Measurements from ENCODE around the gene ULK4.

ULK4 gene

GRCh38 chr3:41502481-41502880, 459.4 kb downstream of the ULK4 start:
- TF ChIP-seq CTCF (IDR thresholded peaks at IDR 0.05; ENCODE audit: borderline replicate concordance, control extremely low read depth, extremely low read depth, insufficient read depth, missing control alignments): no peak
- no peak for DNase-seq (ENCODE audit: low spot score)
- in situ Hi-C loops (cut with MboI; ENCODE audit: low sequenced_read_pairs, unreplicated experiment): no loop called here

GRCh38 chr3:41502023-41502422, 459.9 kb downstream of the ULK4 start:
- no peak for TF ChIP-seq CTCF (IDR thresholded peaks at IDR 0.05; ENCODE audit: borderline replicate concordance, control extremely low read depth, extremely low read depth, insufficient read depth, missing control alignments)
- DNase-seq (ENCODE audit: low spot score): no peak
- in situ Hi-C loops (cut with MboI; ENCODE audit: low sequenced_read_pairs, unreplicated experiment): no loop called here

GRCh38 chr3:41498847-41499246, 463.1 kb downstream of the ULK4 start:
- TF ChIP-seq CTCF (IDR thresholded peaks at IDR 0.05; ENCODE audit: borderline replicate concordance, control extremely low read depth, extremely low read depth, insufficient read depth, missing control alignments): no peak
- in situ Hi-C loops (cut with MboI; ENCODE audit: low sequenced_read_pairs, unreplicated experiment): no loop called here

GRCh38 chr3:41490360-41490759, 471.5 kb downstream of the ULK4 start:
- TF ChIP-seq CTCF (IDR thresholded peaks at IDR 0.05; ENCODE audit: borderline replicate concordance, control extremely low read depth, extremely low read depth, insufficient read depth, missing control alignments): no peak
- in situ Hi-C loops (cut with MboI; ENCODE audit: low sequenced_read_pairs, unreplicated experiment): no loop called here
- DNase-seq (ENCODE audit: low spot score): no peak

More at GRCh38 chr3:41498847-41499246, 463.1 kb downstream of the ULK4 start:
- DNase-seq (ENCODE audit: low spot score): no peak

GRCh38 chr3:41489231-41489630, 472.7 kb downstream of the ULK4 start:
- TF ChIP-seq CTCF (IDR thresholded peaks at IDR 0.05; ENCODE audit: borderline replicate concordance, control extremely low read depth, extremely low read depth, insufficient read depth, missing control alignments): no peak
- no peak for DNase-seq (ENCODE audit: low spot score)
- in situ Hi-C loops (cut with MboI; ENCODE audit: low sequenced_read_pairs, unreplicated experiment): no loop called here

- no peak for TF ChIP-seq CTCF (IDR thresholded peaks at IDR 0.05; ENCODE audit: borderline replicate concordance, control extremely low read depth, extremely low read depth, insufficient read depth, missing control alignments)
- DNase-seq (ENCODE audit: low spot score): no peak
- in situ Hi-C loops (cut with MboI; ENCODE audit: low sequenced_read_pairs, unreplicated experiment): no loop called here
These were observed 473.4 kb downstream of the ULK4 start for GRCh38 chr3:41488501-41488900.

- no peak for TF ChIP-seq CTCF (IDR thresholded peaks at IDR 0.05; ENCODE audit: borderline replicate concordance, control extremely low read depth, extremely low read depth, insufficient read depth, missing control alignments)
- in situ Hi-C loops (cut with MboI; ENCODE audit: low sequenced_read_pairs, unreplicated experiment): no loop called here
These were observed 476.4 kb downstream of the ULK4 start for GRCh38 chr3:41485484-41485883.

More at GRCh38 chr3:41485484-41485883, 476.4 kb downstream of the ULK4 start:
- no peak for DNase-seq (ENCODE audit: low spot score)

Measured in GM13976 (cell line).